Stimulated activated CD8-positive, alpha-beta memory T cell treated with anti-CD3 and anti-CD28 coated beads, Interleukin-2, amount 100 ng/mL, for 48 hours (primary cell): Measurements from ENCODE around the gene UTS2B.

ENCODE experiments used
- DNase-seq, 2 donors: peaks; one replicate each; pipeline ENCODE4 v3.0.0-alpha.2; 2020; ENCODE audit warnings: low read depth in 2 of 2

The UTS2B gene

GRCh38 chr3:191329654-191330529 lies at the start of gene UTS2B:
Gene UTS2B (minus strand): TSS chr3:191330526. CDS start chr3:191282189, 48,337 bp downstream.
- no peak for DNase-seq

GRCh38 chr3:191380001-191380400 lies 49.7 kb upstream of the UTS2B start:
- no peak for DNase-seq

DNA sequence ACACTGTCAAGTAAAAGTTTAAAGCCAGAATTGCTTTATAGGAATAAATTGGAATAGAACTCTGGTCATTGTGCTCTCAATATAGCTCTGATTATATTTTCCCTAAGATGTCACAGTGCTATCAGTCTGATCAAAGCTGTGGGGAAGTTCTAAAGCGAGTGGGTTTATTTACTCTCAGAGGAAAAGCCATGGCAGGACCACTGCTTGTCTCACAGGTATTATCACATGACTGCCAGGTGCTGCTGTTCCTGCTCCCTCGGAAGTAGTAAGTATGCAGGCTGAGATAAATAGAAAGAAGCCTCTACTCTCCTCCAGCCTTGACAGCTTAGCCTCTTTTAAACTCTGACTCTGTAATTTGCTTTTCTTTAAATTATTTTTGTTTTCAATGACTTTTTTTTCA lies 49.1 kb upstream of the UTS2B start:
- no peak for DNase-seq

DNA sequence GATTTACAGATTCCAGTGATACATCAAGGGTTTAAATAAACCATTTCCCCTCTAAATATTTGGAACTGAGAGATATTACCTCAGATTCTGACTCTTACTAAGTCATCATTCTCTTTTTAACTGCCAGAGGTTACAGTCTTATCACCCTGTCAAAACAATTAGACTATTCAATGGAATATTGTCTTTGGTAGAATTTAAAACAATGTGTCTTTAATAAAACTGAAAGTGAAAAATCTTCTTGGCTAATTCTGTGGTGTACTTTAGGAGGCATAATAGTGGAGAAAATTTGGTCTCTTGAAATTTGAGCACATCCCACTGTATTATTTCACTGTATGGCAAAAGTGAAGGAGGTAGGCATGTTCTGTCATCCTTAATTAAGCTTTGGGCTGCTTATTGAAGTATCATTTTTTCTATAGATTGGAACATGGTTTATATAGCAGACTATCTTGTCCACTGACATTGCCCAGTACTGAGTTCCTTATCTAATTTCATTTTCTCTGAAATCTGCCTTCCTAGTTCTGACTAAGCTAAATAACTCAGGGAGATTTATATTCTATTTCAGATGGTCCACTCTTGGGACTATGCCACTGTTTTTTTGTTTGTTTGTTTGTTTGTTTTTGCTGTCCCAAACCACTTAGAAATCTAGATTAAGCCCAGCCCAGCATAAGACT lies 48.0 kb upstream of the UTS2B start:
- no peak for DNase-seq

GRCh38 chr3:191376516-191377141 lies 46.3 kb upstream of the UTS2B start:
- no peak for DNase-seq

DNA sequence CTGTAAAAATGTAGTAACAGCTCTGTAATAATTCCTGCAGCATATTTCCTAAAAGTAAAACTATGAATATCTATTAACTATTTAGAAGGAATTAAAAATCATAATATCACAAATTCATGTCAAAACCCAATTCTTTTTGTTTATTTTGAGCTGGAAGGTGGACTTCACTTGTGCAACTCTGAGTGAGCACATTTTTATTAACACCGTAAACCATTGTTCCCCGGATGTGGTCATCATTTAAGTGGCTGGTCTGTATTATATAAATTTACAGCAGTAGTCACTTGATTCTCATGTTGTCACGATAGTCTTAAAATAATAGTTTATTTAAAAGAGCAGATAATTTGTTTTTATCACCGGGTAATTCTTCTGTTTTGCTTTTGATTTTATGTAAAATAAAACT lies 43.0 kb upstream of the UTS2B start:
- no peak for DNase-seq

- DNase-seq = no peak
Measured at GRCh38 chr3:191372122-191372521, 41.8 kb upstream of the UTS2B start.

GRCh38 chr3:191369616-191370010 lies 39.3 kb upstream of the UTS2B start:
- DNase-seq = no peak

- no peak for DNase-seq
Measured at GRCh38 chr3:191368755-191369615, 38.7 kb upstream of the UTS2B start.

- no peak for DNase-seq
Measured at GRCh38 chr3:191366675-191367074, 36.3 kb upstream of the UTS2B start.

DNA sequence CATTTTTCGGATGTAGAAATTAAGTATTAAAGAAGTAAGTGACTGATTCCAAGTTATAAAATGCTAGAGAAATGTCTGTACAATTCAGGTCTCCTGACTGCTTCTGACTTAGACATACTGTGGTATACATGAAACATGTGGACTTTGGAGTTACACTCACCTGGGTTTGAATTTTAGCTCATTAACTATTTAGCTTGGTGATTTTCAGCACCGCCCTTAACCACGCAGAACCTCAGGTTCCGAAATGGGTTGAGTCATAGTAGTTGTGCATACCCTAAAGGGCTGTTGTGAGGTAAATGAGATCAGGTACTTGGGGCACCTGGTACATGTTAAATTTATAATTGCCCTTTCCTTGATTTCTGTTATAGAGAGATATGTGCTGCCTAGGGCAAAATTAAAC lies 32.9 kb upstream of the UTS2B start:
- no peak for DNase-seq

- DNase-seq = no peak
Measured at GRCh38 chr3:191362524-191363090, 32.3 kb upstream of the UTS2B start.

GRCh38 chr3:191362037-191362436 lies 31.7 kb upstream of the UTS2B start:
- no peak for DNase-seq

GRCh38 chr3:191361456-191361855 lies 31.1 kb upstream of the UTS2B start:
- no peak for DNase-seq

DNA sequence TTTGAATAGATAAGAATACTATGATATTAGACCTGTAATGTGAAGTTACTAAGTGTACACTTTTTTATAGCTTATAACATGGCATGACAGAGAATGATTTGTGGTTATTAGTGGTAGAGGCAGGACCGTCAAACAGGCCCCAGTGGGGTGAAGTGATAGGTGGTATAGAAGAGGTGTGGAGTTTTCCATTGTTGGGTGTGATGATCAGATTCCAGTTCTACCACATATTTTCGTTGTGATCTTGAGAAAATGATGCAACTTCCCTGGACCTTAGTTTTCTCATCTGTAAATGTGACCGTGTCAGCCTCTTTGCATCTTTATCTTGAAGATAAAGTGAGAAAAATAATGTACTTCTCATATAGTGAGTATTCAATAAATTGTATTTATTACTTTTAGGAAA lies 30.3 kb upstream of the UTS2B start:
- no peak for DNase-seq

- no peak for DNase-seq
Measured at GRCh38 chr3:191358929-191359328, 28.6 kb upstream of the UTS2B start.

DNA sequence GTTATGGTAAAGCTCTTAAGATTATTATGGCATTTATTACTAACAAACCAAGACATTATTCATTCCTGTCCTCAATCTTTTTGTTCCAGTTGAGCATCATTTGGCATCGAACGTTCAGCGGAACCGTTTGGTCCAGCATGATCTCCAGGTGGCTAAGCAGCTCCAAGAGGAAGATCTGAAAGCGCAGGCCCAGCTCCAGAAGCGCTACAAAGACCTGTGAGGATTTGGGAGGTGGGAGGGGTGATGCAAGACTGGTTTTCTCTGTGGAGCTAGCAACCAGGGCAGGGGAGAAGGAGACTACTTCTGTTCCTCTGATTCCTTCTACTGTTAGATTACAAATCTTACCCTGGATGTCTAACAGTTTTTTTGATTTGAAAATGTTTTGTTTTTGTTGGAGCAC lies 27.6 kb upstream of the UTS2B start:
- no peak for DNase-seq

GRCh38 chr3:191356631-191357439 lies 26.5 kb upstream of the UTS2B start:
- no peak for DNase-seq

DNA sequence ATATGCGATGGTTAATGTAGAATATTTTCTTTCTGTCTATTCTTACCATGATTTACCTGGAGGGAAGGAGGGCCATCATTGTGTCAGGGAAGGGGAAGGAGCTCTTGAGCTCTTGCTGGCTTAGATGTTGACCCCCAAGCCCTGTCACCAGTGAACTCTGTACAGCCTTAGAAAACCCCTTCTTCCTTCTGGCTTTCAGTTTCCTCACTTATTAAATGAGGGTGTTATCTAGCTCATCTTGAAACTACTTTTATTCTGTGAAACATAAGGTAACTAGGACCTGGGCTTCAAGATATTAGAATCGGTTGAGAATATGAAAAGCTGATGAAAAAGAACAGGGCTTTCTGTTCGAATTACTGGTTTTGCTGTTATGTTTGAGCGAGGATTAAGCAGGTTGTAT lies 25.1 kb upstream of the UTS2B start:
- DNase-seq = no peak

DNA sequence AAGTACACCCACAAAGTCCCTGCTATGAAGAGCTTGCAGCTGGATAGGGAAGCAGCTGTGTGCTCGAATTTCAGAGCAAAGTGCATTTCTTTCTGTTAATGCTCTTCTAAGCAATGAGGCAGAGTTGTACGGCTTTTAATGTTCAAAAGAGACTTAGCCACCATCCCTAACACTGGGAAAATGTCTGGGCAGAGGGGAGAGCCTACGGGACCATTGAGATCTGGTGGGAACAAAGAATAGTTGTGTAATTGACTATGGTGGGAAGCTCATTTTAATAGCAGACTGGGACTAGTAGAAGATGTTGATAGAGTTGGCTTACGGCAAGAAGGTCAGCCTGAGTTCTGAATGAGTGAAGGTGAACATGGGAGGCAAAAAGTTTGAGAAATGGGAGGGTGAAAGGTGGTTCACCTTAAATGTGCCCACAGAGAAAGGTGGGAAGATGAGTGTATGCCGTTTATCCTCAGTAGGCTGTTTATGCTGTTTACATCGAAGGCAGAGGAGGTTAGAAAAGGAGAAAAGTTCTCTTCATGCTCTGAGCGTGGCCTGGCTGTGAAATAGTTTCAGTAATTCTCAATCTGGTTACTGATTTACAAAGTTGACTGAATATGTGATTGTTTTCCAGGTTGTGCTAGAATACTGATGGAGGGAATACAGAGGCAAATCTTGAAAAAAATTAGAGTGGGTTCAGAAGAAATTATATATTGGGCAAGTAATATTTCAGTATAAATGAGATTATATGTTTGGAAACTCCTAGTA lies 22.9 kb upstream of the UTS2B start:
- DNase-seq = no peak
